K562 (cell line): ENCODE measurements around the gene GJB2. TPM values are rescaled to one million over a fixed set of nuclear protein-coding genes. Genes with fewer than 3 reads are reported as not detected.

ENCODE experiments used
- ATAC-seq: fragments of 200-7000 bp; cut with Tn5 transposase; 3 replicates; pipeline ENCODE4 v1.9.1; 2020; ENCODE audit warnings: moderate library complexity
- BruUV-seq: library from RNA; stranded (reverse); fragments of 400-500 nt; replicated peaks from 2 replicates; lab custom pipeline; 2021; lab: Mats Ljungman, UMichigan
- CTCF ChIA-PET: fragments of 300-600 bp; formaldehyde crosslinking; extraction: SDS; loops from one replicate; lab custom pipeline; 2021; ENCODE audit warnings: low intra/inter-chr PET ratio; lab: Yijun Ruan, JAX
- POLR2A ChIA-PET: fragments of 300-600, 350-650 bp; sonication (Branson Sonifier 250); formaldehyde crosslinking; extraction: SDS; loops from one replicate; lab custom pipeline; 2021; ENCODE audit warnings: antibody characterized with exemption, inconsistent platforms; lab: Yijun Ruan, JAX
- DNase-seq, 4 experiments: peaks; one replicate each; pipeline versions ENCODE4 v3.0.0 to v3.0.0-alpha.2; 2011 to 2018; ENCODE audit warnings: low spot score in 3 of 4, mixed read lengths in 3 of 4; ENCODE audit errors: extremely low read depth in 1 of 4
- FAIRE-seq: peaks from 2 replicates; lab custom pipeline; 2011; peaks lifted over from hg19 to GRCh38; lab: Jason Lieb, UNC
- H2AFZ ChIP-seq: 2 replicates; pipeline ENCODE4 v1.6.0; 2011; ENCODE audit warnings: low read depth, low read length, control low read depth, inconsistent platforms
- H3K27ac ChIP-seq: fragments of 200-600 bp; 3 replicates; pipeline ENCODE4 v1.8.0; 2011; ENCODE audit warnings: low read depth, mild to moderate bottlenecking, control low read depth, inconsistent platforms, low read length, moderate library complexity, mixed read lengths; ENCODE audit errors: extremely low read depth
- H3K27me3 ChIP-seq, 2 experiments: fragments of 300-600 bp in 1 of 2; 2 replicates in 1 of 2; 3 replicates in 1 of 2; pipeline versions ENCODE4 v1.6.0 to v1.8.0; 2011; ENCODE audit warnings: inconsistent platforms in 2 of 2, low read length in 2 of 2, mild to moderate bottlenecking in 1 of 2, mixed read lengths in 1 of 2, moderate library complexity in 1 of 2; ENCODE audit not compliant: control insufficient read depth in 2 of 2, insufficient read depth in 2 of 2
- H3K36me3 ChIP-seq: fragments of 300-600 bp; 3 replicates; pipeline ENCODE4 v1.8.0; 2011; ENCODE audit warnings: mild to moderate bottlenecking, low read length, inconsistent platforms; ENCODE audit not compliant: control insufficient read depth, insufficient read depth
- H3K4me1 ChIP-seq, 2 experiments: fragments of 200-600 bp in 1 of 2; replicated peaks in 1 of 2; 2 replicates in 1 of 2; 3 replicates in 1 of 2; pipeline versions ENCODE4 v1.5.1 to v1.8.0; 2011; ENCODE audit warnings: inconsistent platforms in 2 of 2, low read length in 2 of 2, mild to moderate bottlenecking in 1 of 2, mixed read lengths in 1 of 2, moderate library complexity in 1 of 2; ENCODE audit not compliant: control insufficient read depth in 2 of 2, insufficient read depth in 2 of 2
- H3K4me2 ChIP-seq: 2 replicates; pipeline ENCODE4 v1.6.1; 2011; ENCODE audit warnings: low read length, control low read depth, inconsistent platforms, mixed read lengths; ENCODE audit not compliant: insufficient read depth
- H3K4me3 ChIP-seq: fragments of 200-600 bp; sonication (generic), shearing (Covaris generic); 2 replicates; pipeline ENCODE4 v1.5.1; 2016; ENCODE audit warnings: control low read depth, inconsistent platforms
- H3K79me2 ChIP-seq: fragments of 200-600 bp; 3 replicates; pipeline ENCODE4 v1.8.0; 2011; ENCODE audit warnings: low read length, inconsistent platforms; ENCODE audit not compliant: control insufficient read depth, insufficient read depth
- H3K9ac ChIP-seq, 2 experiments: 2 replicates each; pipeline versions ENCODE4 v1.6.0 to v1.6.1; 2011; ENCODE audit warnings: low read depth in 2 of 2, low read length in 2 of 2, control low read depth in 1 of 2, inconsistent platforms in 1 of 2, mild to moderate bottlenecking in 1 of 2, mixed read lengths in 1 of 2; ENCODE audit not compliant: insufficient read depth in 1 of 2
- H3K9me1 ChIP-seq: one replicate; pipeline ENCODE4 v1.6.0; 2011; ENCODE audit warnings: inconsistent platforms, mild to moderate bottlenecking, low read length, moderate library complexity; ENCODE audit not compliant: control insufficient read depth, insufficient read depth
- H3K9me3 ChIP-seq: replicated peaks from 2 replicates; pipeline ENCODE4 v1.5.1; 2011; ENCODE audit warnings: low read depth, low read length, inconsistent platforms; ENCODE audit not compliant: control insufficient read depth, insufficient read depth
- H4K20me1 ChIP-seq: replicated peaks from 2 replicates; pipeline ENCODE4 v1.6.1; 2011; ENCODE audit warnings: low read length, inconsistent platforms, mixed read lengths; ENCODE audit not compliant: control insufficient read depth, insufficient read depth
- ARID3B ChIP-seq: fragments of 250-450 bp; sonication (Bioruptor Pico); IDR thresholded peaks from 2 replicates; pipeline ENCODE4 v1.4.0; 2020; ENCODE audit warnings: borderline replicate concordance
- FOXA1 ChIP-seq: fragments of 450-650 bp; IDR thresholded peaks from 2 replicates; pipeline ENCODE4 v1.6.1; 2016; ENCODE audit warnings: mild to moderate bottlenecking, borderline replicate concordance
- GABPB2 ChIP-seq: fragments of 250-450 bp; sonication (Bioruptor Pico); conservative IDR thresholded peaks from 2 replicates; pipeline ENCODE4 v1.5.1; 2021; ENCODE audit warnings: mild to moderate bottlenecking
- MCM5 ChIP-seq: fragments of 450-650 bp; IDR thresholded peaks from 2 replicates; pipeline ENCODE4 v1.6.1; 2016; ENCODE audit warnings: low read depth
- SRSF9 ChIP-seq: fragments of 200-400 bp; formaldehyde crosslinking; IDR thresholded peaks from 2 replicates; pipeline ENCODE4 v1.6.1; 2017; ENCODE audit warnings: low read depth, low read length, borderline replicate concordance
- ZNF274 ChIP-seq: IDR thresholded peaks from 2 replicates; pipeline ENCODE4 v1.6.1; 2011; ENCODE audit warnings: low read depth, mild to moderate bottlenecking, low read length, moderate library complexity, borderline replicate concordance
- ZNF407 ChIP-seq: fragments of 450-650 bp; IDR thresholded peaks from 2 replicates; pipeline ENCODE4 v1.6.1; 2016; ENCODE audit warnings: low read depth
- WGBS: fragments of 100-300 bp; shearing (Covaris generic); methylation state at CpG from one replicate; pipeline ENCODE4 v1.1.6; 2016; ENCODE audit warnings: low coverage, mixed read lengths; ENCODE audit not compliant: insufficient coverage; ENCODE audit errors: missing lambda C conversion rate; 5-methylcytosine and 5-hydroxymethylcytosine counted together
- in situ Hi-C: fragments of 300-500 bp; cut with MboI; formaldehyde crosslinking; loops from 4 replicates; pipeline ENCODE4 v1.15.0; 2018; ENCODE audit warnings: inconsistent platforms, mixed read lengths
- intact Hi-C: fragments of 100-400 bp; cut with micrococcal nuclease; formaldehyde crosslinking; loops from 2 replicates; pipeline ENCODE4 v1.14.2; 2022
- polyA plus RNA-seq, 8 experiments: library from polyadenylated mRNA; depleted of rRNA in 4 of 8; stranded (reverse) in 5 of 8; unstranded in 3 of 8; fragments of >200 nt; fragmentation: Nextera tagmentation in 2 of 8; fragmentation: Illumina TruSeq in 1 of 8; extraction: Ambion mirVana in 2 of 8; extraction: Trizol in 1 of 8; gene quantifications; 2 replicates each; pipeline versions ENCODE4 v1.2.1 to v1.2.3, GENCODE V29; 2011 to 2014; ENCODE audit warnings: inconsistent platforms in 1 of 8, missing spikeins in 1 of 8
- total RNA-seq, 7 experiments: library from RNA; depleted of rRNA in 6 of 7; stranded (reverse); fragments of >200 nt in 6 of 7; fragmentation: Illumina TruSeq in 2 of 7; extraction: Trizol in 2 of 7; gene quantifications; 2 replicates each; pipeline versions ENCODE4 v1.2.1 to v1.2.3, GENCODE V29; 2011 to 2021; ENCODE audit warnings: low replicate concordance in 1 of 7

Gene GJB2
- total and polyA plus RNA-seq, 9 of the 15 experiments (the other 6 are each of a cell fraction or from before 2014, with no cell fraction given): not detected

- Histone ChIP-seq H3K4me1 (peaks cover 0 to 4% of the 10 kb centered on the region in 2 experiments; a peak in 1 of 5 replicates), H3K9ac (no peak overlapping the region), H2AFZ (no peak overlapping the region), H3K79me2 (no peaks in the 10 kb centered on the region), H3K4me3 (no peak overlapping the region), H4K20me1 (no peaks in the 10 kb centered on the region), H3K9me1 (no peaks in the 10 kb centered on the region), H3K27ac (no peak overlapping the region), H3K36me3 (no peaks in the 10 kb centered on the region), H3K4me2 (no peak overlapping the region), H3K9me3 (no peaks in the 10 kb centered on the region), H3K27me3 (peaks cover 15 to 22% of the 10 kb centered on the region in 2 experiments; a peak in 4 of 5 replicates)
- in situ Hi-C loops: no loop called here
- CTCF ChIA-PET: no interaction called here
- POLR2A ChIA-PET: interaction anchor here (0.7 kb wide), 1 partner anchor 19 kb away, joined by 3 read pairs; no protein-coding TSS in a partner anchor
- DNase-seq (no peak), FAIRE-seq (no peak), ATAC-seq (no peak)
- 9% methylated on average over 5 of the region's 6 CpGs for WGBS
- BruUV-seq: no TSS peak
- intact Hi-C loops: no loop called here
- TF ChIP-seq ZNF274 (no peak), SRSF9 (no peak), ARID3B (CRISPR knock-in tag) (no peak), MCM5 (no peak), FOXA1 (no peak), ZNF407 (no peak), GABPB2 (CRISPR knock-in tag) (no peak)
Observed at GRCh38 chr13:20186771-20187170, 6.0 kb downstream of the GJB2 start.
